Measurements from ENCODE around the gene COL9A1.

The COL9A1 gene

DNA sequence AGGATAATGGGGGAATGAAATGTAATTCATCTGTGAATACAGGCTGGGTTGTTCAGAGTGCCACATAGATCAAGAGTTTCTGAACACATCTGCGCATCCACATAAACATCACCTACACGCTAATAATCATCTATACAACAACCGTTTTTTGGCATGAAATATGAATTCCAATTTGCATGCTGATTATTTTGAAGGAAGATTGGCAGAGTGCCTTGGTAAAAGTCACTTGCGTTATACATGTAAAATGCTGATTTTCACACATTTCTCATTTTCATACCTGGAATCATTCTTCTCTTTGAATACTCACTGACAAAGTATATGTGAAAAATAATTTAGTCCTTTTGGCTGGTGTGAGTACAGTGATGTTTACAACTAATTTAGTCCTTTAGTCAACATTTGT is 17.7 kb downstream of the COL9A1 start:
- no peak for DNase-seq

- no peak for DNase-seq
Observed at GRCh38 chr6:70282919-70283461, 19.9 kb downstream of the COL9A1 start.

DNA sequence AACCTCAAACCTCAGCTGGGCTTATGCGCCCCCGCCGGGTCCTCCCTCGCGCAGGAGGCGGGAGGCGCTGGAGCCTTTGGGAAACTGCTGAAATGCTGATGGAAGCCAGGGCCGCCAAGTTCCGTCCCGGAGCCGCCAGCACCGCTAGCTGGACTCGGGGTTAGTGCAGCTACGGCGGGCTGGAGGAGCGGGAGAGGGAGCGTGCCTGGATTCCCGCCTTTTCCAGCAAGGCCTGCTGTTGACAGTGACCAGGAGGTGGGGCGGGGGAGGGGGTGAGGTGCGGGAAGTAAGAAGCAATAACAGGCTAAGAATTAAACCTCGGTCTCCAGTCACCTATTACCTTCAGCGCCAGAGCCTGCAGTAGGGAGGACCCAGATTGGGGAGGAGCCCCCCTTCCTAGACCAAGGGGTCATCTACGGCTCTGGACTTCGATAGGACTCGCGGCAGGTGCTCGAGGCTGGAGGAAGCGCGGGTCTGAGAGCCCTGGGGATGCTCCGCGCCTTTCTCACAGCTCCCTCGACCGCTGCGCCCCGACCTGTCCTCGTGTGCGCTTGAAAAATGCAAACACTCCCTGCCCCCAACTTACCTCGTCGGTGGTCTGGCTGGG is 20.5 kb downstream of the COL9A1 start:
- DNase-seq = no peak

DNA sequence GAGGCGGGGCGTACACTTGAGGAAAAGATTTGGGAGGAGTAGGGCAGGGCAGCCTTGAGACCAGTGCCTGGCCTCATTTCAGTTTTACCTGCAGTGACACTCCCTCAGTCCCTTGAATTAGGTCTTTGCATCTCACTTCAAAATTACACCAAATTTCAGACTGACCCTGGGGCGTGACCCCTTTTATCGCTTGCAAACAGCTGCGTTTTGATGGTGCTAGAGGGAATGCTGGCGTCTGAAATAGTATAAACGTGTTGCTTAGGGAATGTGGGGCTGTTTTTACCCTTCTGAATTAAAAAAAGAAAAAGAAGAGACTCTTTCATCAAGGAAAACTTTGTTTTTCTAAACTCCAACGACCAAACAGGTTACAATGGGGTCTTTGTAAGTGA is 21.0 kb downstream of the COL9A1 start:
- DNase-seq = no peak

GRCh38 chr6:70280400-70280853 is 22.5 kb downstream of the COL9A1 start:
- DNase-seq = peak; percentile 15

DNA sequence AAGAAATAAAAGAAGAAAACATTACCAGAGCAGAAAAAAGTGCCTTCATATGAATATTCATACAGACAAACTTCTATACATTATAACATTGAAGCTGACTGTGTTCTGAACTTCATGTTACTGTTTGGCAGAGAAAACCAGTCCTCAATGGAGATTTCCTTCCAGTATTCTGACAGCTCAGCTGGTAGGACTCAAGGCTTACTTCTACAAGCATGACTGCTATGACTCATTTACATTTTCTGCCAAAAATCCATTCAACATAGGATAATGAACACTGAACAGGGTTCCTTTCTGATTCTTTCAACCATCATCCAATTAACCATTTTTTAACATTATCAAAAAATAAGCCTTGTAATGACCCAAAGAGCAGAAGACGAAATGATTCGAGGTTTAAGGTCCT is 25.4 kb downstream of the COL9A1 start:
- DNase-seq = no peak

DNA sequence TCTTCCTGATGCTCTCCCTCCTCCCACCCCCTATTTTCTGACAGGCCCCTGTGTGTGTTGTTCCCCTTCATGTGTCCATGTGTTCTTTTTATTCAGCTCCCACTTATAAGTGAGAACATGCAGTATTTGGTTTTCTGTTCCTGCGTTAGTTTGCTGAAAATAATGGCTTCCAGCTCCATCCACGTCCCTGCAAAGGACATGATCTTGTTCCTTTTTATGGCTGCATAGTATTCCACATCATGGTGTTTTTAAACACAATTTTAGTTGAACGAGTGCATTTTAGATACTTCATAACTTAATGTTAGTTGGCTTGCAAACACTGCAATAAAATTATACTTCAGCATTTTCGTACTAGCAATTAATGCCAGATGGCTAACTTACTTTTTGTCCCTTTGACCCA is 28.5 kb downstream of the COL9A1 start:
- DNase-seq = no peak

GRCh38 chr6:70272071-70272470 is 30.8 kb downstream of the COL9A1 start:
- DNase-seq = no peak

GRCh38 chr6:70270287-70271005 is 32.4 kb downstream of the COL9A1 start:
- DNase-seq = no peak

DNA sequence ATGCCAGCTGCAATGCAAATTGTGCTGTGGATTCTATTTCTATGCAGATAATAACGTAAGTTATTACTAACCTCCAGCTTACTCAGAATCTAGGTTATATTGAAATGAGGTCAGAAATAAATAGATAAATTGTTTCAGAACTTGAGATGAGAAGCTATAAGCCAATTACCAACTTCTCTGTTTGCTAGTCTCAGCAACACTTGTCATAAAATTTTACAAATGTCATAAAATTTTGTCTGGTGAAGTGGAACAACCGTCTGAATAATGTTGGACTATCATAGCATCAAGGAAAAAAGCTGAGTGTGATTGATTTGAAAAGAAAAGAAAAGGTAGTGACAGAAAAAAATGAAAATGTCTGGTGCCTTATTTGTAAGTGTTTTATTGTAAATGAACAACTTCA is 36.7 kb downstream of the COL9A1 start:
- no peak for DNase-seq

DNA sequence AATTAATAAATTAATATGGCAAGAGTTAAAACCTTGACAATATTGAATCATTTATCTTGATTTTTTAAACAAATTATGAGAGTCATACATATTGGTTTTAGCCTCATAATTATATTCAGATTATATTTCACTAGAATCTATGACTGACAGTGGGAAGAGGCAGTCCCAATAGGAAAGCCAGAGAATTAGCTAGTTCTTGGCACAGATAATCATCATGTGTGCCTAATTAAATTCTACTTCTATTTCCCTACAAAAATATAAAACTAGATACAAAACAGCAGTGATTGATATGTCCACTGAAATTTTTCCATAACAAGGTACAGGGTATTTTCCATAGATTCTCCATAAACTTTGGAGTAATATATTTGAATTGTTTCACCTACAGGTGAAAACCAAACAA is 38.6 kb downstream of the COL9A1 start:
- DNase-seq = no peak

DNA sequence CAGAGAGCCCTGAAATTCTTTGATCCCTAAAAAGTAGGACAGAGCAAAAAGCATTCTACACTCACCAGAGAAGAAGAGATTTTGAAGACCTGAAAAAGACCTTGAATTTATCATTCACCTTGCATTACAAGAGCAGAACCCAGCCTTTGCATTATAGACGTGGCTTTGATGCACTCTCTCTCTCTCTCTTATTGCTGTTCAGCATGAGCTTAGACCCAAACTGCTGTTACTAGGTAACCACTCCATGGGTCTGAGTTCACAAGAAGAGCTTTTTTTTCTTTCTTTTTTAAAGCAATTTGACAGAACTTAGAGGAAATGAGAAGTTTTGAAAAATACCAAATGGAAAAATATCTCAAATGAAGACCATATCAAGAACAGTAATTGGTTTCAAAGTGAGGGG is 44.4 kb downstream of the COL9A1 start:
- no peak for DNase-seq

DNA sequence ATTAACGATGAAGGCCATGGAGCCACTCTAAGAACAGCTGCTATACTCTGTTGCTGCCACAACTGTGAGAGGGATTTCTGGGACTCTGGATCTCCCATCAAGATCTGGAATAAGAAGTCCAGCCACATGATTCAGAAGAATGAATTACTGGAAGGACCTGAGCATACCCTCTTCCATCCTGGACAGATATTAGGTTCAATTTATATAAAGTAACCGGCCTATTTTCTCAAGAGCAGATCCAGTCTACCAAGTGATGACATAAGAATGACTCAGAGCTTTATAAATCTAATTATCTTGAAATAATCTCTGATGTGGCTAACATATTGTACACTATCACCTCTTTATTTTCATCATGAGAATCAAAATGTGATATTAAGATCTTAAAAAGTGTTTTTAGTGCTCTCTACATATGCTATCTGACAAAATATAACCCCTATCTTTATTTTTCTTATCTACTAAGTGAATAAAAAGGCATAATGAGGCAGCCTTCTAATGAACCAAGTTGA is 45.1 kb downstream of the COL9A1 start:
- DNase-seq = no peak

DNA sequence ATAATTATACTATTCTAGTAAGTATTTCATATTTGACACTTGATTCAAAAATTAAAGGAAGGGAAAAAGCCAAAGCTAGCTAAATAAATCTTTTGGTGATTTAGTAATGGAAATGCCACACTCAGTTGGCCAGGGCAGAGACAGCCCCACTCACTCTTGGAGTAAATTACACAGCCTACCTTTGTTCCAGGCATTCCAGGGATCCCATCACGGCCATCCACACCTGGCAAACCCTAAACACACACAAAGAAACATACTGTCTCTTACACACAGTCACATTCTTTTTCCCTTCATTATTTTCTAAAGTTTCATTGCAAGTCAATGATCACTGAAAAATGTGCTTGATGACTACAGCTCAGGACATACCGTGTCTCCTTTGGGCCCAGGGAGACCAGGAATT is 48.1 kb downstream of the COL9A1 start:
- no peak for DNase-seq

GRCh38 chr6:70253923-70254322 is 49.0 kb downstream of the COL9A1 start:
- DNase-seq = no peak

DNA sequence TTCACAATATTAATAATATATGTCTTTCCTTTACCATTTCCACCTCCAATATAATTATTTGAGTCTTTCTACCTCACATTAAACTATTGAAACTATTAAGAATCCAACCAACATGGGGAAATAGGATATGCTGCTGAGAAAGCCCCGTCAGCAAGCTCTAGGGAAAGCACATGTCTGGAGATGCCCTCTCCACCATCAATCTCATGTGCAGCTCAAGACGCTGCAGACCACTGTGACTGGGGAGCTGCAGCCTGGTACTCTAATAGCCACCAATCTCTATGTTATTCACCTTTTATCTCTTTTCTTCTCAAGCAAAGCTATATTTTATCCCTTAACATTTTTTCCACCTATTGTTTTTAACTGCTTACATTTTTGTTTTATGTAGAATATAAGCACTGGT is 50.3 kb downstream of the COL9A1 start:
- no peak for DNase-seq

GRCh38 chr6:70246118-70246517 is 56.8 kb downstream of the COL9A1 start:
- DNase-seq = no peak

DNA sequence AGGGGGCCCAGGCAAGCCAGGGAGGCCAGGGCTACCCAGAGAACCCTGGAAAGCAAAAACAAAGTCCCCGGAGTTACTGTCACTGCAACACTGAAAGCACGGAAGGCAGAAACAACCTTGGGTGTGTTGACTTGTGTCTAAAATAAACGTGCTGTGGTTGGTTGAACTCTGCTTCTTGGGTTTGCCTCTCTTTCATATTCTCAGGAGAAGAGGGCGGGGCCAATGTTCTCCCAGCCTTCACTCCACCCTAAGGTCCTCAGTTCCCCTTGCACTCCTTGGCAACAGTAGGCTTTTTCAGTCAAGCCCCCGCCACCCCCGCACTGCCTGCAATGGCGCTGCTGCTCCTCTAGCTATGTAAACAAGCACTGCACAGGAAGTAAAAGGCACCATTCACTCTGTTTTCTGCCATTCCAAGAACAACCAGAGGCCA is 60.9 kb downstream of the COL9A1 start:
- DNase-seq = no peak

- DNase-seq = no peak
Observed at GRCh38 chr6:70241031-70241430, 61.9 kb downstream of the COL9A1 start.

DNA sequence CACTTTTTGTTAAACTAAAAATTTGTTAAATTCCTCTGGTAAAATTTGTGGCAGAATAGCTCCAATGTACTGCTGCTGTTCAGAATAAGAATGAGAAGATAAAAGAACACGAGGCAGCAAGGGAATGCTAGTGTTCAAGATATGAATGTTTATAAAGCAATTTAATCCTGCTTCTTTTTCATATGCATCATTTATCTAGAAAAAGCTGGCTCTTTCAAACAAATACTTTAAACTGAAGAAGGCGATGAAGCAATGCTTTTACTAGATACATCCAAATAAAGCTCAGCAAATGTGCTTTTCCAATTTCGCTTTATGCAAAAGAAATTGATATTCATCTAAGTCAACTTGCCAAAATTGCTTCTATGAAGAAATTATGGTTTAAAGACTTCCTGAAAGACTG is 66.5 kb downstream of the COL9A1 start:
- DNase-seq = no peak

DNA sequence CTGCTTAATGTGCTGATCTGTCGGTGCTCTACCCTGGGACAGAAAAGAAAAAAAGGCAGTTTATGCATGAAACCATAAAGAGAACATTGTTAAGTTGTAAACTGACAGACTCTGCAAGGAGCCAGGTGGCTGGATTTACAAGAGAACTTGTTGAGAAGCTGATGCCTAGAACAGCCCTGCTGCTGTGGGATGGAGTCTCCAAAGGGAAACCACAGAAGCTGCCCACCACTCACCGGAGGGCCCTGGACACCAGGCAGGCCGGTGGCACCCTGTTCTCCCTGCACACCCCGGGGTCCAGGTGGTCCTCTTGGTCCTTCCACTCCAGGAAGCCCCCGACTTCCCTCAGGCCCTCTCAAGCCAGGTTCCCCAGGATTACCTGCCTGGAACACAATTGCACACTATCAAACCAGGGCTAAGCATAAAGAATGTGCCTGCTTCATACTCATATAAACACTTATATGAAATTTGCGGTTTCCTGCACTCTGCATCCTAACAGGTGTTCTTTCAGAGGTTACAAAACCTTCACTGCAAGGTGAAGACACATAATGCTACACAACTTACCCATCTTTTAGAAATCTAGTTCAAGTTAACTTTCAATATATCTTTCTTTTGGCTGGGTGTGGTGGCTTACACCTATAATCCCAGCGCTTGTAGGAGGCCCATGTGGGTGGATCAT is 68.2 kb downstream of the COL9A1 start:
- no peak for DNase-seq

GRCh38 chr6:70231311-70231710 is 71.6 kb downstream of the COL9A1 start:
- DNase-seq = no peak

DNA sequence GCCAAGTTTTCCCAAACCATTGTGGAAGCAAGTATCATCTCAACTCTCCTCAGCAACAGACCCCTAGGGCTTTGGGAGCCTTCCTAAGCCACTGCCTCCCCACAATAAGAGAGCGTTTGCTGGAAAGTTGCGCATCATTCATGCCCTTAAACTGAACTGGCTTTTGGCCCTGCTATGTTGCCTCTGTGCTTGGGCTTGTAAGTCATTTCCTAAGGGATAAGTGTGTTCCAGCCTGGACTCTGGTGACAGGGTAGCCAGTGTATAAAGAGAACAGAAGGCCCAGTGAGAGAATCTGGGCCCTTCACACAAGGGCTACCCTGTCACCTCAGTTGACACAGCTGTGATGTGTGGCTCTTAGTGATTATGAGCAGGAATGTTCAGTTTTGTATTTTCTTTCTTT is 77.8 kb downstream of the COL9A1 start:
- DNase-seq = no peak

DNA sequence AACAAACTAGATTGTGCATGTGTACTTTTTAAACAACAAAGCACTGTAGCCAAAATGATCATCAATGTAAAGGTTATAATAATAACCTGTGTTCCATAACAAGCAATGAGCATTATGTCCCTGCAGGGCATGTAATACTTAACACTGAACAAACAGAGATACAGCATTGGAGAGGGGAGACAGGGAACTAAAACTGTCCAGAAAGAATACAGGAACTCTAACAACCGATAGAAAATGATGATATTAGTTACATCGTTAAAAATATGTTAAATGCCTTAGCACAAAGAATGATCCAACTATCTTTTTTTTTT is 80.5 kb downstream of the COL9A1 start:
- no peak for DNase-seq

Data from NCI-H1092 (cell line).